Activated naive CD8-positive, alpha-beta T cell treated with anti-CD3 and anti-CD28 coated beads for 36 hours (primary cell): ENCODE results near the gene EXD3. TPM values are rescaled to one million over a fixed set of nuclear protein-coding genes. Genes with fewer than 3 reads are reported as not detected.
"Not testable (repeated sequence)": the region's sequence is repeated elsewhere in the genome, so short reads cannot be mapped to it uniquely, and the experiment has no call there.

Source experiments
- DNase-seq: peaks from one replicate; pipeline ENCODE4 v3.0.0; 2021
- H3K27ac Mint-ChIP-seq: one replicate; pipeline ENCODE4 v1.8.0; 2022; ENCODE audit warnings: mild to moderate bottlenecking, moderate library complexity, mixed read lengths
- H3K27me3 Mint-ChIP-seq: one replicate; pipeline ENCODE4 v1.8.0; 2022; ENCODE audit warnings: mild to moderate bottlenecking, mixed read lengths
- H3K36me3 Mint-ChIP-seq: one replicate; pipeline ENCODE4 v1.8.0; 2021; ENCODE audit warnings: mild to moderate bottlenecking, mixed read lengths
- H3K4me1 Mint-ChIP-seq: one replicate; pipeline ENCODE4 v1.8.0; 2021; ENCODE audit warnings: mixed read lengths
- H3K4me3 Mint-ChIP-seq: one replicate; pipeline ENCODE4 v1.8.0; 2022; ENCODE audit warnings: mild to moderate bottlenecking, moderate library complexity, mixed read lengths
- H3K9me3 Mint-ChIP-seq: one replicate; pipeline ENCODE4 v1.8.0; 2022; ENCODE audit warnings: mixed read lengths
- total RNA-seq, 2 experiments: library from RNA; stranded (reverse); gene quantifications; one replicate each; pipeline ENCODE4 v1.2.3, GENCODE V29; 2021

EXD3 gene
- total RNA-seq, 2 experiments from 2014 or later, result 3.6 to 4.2 TPM

GRCh38 chr9:137381501-137382443 lies 41.2 kb downstream of the EXD3 start:
- Mint-ChIP-seq H3K9me3 (no peaks in the 10 kb centered on the region), H3K27ac (no peak overlapping the region), H3K27me3 (no peaks in the 10 kb centered on the region), H3K4me1 (no peaks in the 10 kb centered on the region), H3K36me3 (no peaks in the 10 kb centered on the region), H3K4me3 (no peak overlapping the region)
- no peak for DNase-seq

GRCh38 chr9:137380606-137381005 lies 42.4 kb downstream of the EXD3 start:
- Mint-ChIP-seq H3K4me3 (no peak overlapping the region), H3K36me3 (no peaks in the 10 kb centered on the region), H3K9me3 (no peaks in the 10 kb centered on the region), H3K4me1 (no peaks in the 10 kb centered on the region), H3K27me3 (no peaks in the 10 kb centered on the region), H3K27ac (no peak overlapping the region)
- DNase-seq, result no peak

DNA sequence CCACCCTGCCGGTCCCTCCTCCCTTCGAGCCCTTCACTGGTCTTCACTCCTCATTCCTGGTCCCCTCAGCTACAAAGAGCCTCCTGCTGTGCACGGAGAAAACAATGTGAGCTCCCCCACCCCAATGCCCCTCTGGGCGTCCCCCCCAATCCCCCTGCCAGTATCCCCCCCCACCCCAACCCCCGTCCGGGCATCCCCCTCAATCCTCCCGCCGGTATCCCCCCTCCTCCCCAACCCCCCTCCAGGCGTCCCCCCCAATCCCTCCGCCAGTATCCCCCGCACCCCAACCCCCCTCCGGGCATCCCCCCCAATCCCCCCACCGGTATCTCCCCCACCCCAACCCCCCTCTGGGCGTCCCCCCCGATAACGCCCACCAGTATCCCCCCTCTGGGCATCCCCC lies 42.8 kb downstream of the EXD3 start:
- H3K9me3 Mint-ChIP-seq, result no peaks in the 10 kb centered on the region
- no peak overlapping the region for H3K27ac Mint-ChIP-seq
- no peaks in the 10 kb centered on the region for H3K4me1 Mint-ChIP-seq
- H3K36me3 Mint-ChIP-seq, result no peaks in the 10 kb centered on the region
- H3K27me3 Mint-ChIP-seq, result no peaks in the 10 kb centered on the region
- no peak overlapping the region for H3K4me3 Mint-ChIP-seq
- no peak for DNase-seq

GRCh38 chr9:137379761-137380161 lies 43.2 kb downstream of the EXD3 start:
- Mint-ChIP-seq H3K27me3 (no peaks in the 10 kb centered on the region), H3K36me3 (no peaks in the 10 kb centered on the region), H3K27ac (no peak overlapping the region), H3K4me3 (no peak overlapping the region), H3K4me1 (no peaks in the 10 kb centered on the region), H3K9me3 (no peaks in the 10 kb centered on the region)
- DNase-seq, result no peak

DNA sequence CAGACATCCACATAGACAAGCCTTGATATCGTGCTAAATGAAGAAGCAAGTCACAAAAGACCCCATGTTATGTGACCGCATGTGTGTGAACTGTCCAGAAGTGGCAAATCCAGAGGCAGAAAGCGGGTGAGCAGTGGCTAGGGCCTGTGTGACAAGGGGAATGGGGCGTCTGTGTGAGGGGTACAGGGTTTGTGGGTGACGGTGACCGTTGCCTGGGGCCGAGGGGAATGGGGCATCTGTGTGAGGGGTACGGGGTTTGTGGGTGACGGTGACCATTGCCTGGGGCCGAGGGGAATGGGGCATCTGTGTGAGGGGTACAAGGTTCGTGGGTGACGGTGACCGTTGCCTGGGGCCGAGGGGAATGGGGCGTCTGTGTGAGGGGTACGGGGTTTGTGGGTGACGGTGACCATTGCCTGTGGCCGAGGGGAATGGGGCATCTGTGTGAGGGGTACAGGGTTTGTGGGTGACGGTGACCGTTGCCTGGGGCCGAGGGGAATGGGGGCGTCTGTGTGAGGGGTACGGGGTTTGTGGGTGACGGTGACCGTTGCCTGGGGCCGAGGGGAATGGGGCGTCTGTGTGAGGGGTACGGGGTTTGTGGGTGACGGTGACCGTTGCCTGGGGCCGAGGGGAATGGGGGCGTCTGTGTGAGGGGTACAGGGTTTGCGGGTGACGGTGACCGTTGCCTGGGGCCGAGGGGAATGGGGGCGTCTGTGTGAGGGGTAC lies 44.1 kb downstream of the EXD3 start:
- H3K36me3 Mint-ChIP-seq, DNase-seq, H3K27ac Mint-ChIP-seq, H3K9me3 Mint-ChIP-seq, H3K4me3 Mint-ChIP-seq, H3K4me1 Mint-ChIP-seq, H3K27me3 Mint-ChIP-seq: not testable (repeated sequence)

DNA sequence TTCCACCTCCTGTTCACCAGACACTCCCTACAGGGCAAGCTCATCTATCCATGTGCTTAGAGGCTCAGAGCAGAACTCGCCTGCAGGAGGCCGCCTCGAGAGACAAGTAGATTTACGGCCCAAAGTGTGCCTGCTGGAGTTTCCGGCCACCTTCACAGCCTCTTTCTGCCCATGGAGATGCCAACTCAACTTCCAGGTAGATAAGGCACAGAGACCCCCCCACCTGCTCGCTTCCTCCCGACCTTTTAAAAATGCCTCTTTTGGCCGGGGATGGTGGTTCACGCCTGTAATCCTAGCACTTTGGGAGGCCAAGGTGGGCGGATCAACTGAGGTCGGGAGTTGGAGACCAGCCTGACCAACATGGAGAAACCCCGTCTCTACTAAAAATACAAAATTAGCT lies 46.6 kb downstream of the EXD3 start:
- no peaks in the 10 kb centered on the region for H3K27me3 Mint-ChIP-seq
- H3K36me3 Mint-ChIP-seq, result no peaks in the 10 kb centered on the region
- no peak overlapping the region for H3K4me3 Mint-ChIP-seq
- DNase-seq, result no peak
- H3K27ac Mint-ChIP-seq, result no peak overlapping the region
- H3K4me1 Mint-ChIP-seq, result no peaks in the 10 kb centered on the region
- H3K9me3 Mint-ChIP-seq, result no peaks in the 10 kb centered on the region

GRCh38 chr9:137375321-137376058 lies 47.5 kb downstream of the EXD3 start:
- no peak overlapping the region for H3K4me3 Mint-ChIP-seq
- no peaks in the 10 kb centered on the region for H3K9me3 Mint-ChIP-seq
- no peaks in the 10 kb centered on the region for H3K36me3 Mint-ChIP-seq
- no peak for DNase-seq
- H3K4me1 Mint-ChIP-seq, result no peaks in the 10 kb centered on the region
- no peaks in the 10 kb centered on the region for H3K27me3 Mint-ChIP-seq
- H3K27ac Mint-ChIP-seq, result no peak overlapping the region

GRCh38 chr9:137374131-137374845 lies 48.7 kb downstream of the EXD3 start:
- no peak for DNase-seq
- Mint-ChIP-seq H3K9me3 (no peaks in the 10 kb centered on the region), H3K4me3 (no peak overlapping the region), H3K27ac (no peak overlapping the region), H3K27me3 (no peaks in the 10 kb centered on the region), H3K36me3 (no peaks in the 10 kb centered on the region), H3K4me1 (no peaks in the 10 kb centered on the region)

DNA sequence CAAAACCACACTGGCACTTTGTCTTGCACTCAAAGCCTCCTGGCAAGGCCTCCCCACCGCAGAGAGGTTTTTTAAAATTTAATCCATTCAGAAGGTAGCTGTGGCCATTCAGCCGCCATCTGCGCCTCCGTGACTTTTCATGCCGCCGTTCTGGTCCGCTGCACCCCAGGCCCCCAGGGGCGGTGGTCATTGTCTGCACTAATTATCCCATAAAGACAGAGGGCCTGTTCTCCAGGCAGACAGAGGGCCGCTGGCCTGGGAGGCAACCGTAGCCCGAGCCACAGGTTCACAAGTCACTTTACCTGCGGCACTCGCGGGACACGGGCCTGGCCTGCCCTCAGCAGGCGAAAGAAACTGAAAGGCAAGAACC lies 49.4 kb downstream of the EXD3 start:
- H3K9me3 Mint-ChIP-seq, result no peaks in the 10 kb centered on the region
- H3K4me1 Mint-ChIP-seq, result no peaks in the 10 kb centered on the region
- no peak overlapping the region for H3K27ac Mint-ChIP-seq
- no peak for DNase-seq
- H3K4me3 Mint-ChIP-seq, result no peak overlapping the region
- no peaks in the 10 kb centered on the region for H3K27me3 Mint-ChIP-seq
- no peaks in the 10 kb centered on the region for H3K36me3 Mint-ChIP-seq

DNA sequence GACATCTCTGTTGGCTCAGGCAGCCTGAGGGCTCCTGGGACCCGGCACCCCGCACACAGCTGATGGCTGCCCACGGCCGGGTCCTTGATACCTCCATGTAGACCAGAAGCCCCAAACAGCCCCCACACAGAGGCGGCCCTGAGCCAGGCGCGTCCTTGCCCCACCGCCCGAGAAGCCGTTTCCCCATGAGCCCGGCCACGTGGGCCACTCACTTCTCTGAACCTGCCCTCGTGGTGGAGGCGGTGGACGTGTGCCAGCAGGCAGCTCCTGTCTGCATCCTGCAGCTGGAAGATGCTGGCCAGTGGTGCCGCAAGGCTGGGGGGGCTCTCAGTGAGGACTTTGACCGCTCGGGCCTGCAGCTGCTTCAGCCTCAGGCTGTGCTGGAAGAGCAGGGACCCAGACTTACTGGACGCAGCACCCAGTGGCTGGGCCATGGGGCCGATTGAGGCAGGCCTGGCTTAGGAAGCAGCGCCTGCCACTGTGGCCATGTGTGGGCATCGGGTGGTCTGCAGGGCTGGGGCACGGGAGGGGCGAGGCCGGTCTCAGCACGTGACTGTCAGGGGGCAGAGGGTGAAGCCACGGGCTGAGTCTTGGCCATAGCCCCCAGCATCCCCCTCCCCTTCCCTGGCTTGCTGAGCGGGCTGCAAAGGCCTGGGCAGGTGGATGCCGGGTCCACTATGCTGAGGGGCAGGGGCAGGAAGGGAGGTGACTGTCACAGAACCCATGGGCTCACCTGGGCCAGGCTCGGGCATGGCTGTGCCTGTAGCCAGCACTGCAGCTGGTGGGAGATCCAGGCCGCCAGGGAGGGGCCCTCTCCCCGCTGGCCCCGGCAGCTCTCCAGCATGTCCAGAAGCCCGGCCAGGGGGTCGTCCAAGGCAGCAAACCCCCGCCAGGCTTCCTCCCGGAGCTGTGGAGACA lies 50.0 kb downstream of the EXD3 start:
- Mint-ChIP-seq H3K36me3 (no peaks in the 10 kb centered on the region), H3K4me1 (no peaks in the 10 kb centered on the region), H3K9me3 (no peaks in the 10 kb centered on the region), H3K27me3 (no peaks in the 10 kb centered on the region), H3K27ac (no peak overlapping the region), H3K4me3 (no peak overlapping the region)
- no peak for DNase-seq

GRCh38 chr9:137371946-137372651 lies 50.9 kb downstream of the EXD3 start:
- H3K9me3 Mint-ChIP-seq, result no peaks in the 10 kb centered on the region
- no peak overlapping the region for H3K4me3 Mint-ChIP-seq
- H3K27me3 Mint-ChIP-seq, result no peaks in the 10 kb centered on the region
- no peaks in the 10 kb centered on the region for H3K36me3 Mint-ChIP-seq
- no peak for DNase-seq
- H3K4me1 Mint-ChIP-seq, result no peaks in the 10 kb centered on the region
- no peak overlapping the region for H3K27ac Mint-ChIP-seq

DNA sequence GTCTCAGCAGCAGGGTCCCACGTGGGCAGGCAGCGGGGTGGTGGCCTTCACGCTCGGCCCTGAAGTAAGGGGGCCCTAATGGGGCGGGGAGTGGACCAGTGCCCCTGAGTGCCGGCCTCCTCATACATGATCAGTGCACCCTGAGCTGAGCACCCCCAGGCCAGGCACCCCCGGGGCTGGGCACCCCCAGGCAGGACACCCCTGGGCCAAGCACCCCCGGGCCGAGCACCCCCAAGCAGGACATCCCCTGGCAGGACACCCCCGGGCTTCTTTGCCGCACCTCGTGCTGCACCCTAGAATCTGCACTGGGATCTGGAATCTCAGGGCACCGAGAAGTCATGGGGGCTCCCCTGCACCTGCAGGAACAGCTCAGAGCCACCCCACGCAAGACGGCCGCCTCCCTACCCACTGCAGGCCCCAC lies 51.4 kb downstream of the EXD3 start:
- Mint-ChIP-seq H3K4me3 (no peak overlapping the region), H3K36me3 (no peaks in the 10 kb centered on the region), H3K27ac (no peak overlapping the region), H3K27me3 (no peaks in the 10 kb centered on the region), H3K9me3 (no peaks in the 10 kb centered on the region), H3K4me1 (no peaks in the 10 kb centered on the region)
- DNase-seq, result no peak

DNA sequence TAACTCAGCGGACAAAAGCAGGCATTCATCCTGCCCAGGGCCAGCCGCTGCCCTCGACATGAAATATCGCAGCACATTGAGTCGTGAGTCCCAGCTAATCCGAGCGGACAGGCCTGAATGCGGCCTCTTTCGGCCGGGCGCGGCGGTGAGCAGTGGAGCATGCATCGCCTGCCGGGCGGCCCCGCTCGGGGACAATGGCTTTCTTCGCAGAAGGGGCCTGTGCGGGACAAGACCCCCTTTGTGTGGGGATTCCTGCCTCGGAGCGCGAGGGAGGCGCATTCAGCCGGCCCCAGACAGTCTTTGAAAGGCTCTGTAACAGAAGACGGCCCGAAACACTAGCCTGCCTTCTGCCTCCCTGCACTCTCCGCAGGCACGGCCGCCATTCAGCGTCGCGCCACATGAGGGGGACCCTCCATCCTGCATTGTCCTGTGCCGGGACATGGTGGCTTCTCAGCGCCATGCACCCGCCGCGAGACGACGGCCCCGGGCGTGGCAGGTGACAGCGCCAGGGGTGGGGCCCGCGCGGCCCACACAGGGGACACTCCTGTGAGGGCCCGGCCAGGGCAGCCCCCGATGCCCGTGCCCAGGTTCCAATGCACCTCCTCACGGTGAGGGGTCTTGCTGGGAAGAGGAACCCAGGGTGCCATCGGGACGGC lies 52.0 kb downstream of the EXD3 start:
- Mint-ChIP-seq H3K27me3 (no peaks in the 10 kb centered on the region), H3K4me1 (no peaks in the 10 kb centered on the region), H3K4me3 (no peak overlapping the region), H3K9me3 (no peaks in the 10 kb centered on the region), H3K27ac (no peak overlapping the region), H3K36me3 (no peaks in the 10 kb centered on the region)
- no peak for DNase-seq
